NCI-H748 (cell line): ENCODE data around the gene UBASH3B.
"Not testable (repeated sequence)": the region's sequence is repeated elsewhere in the genome, so short reads cannot be mapped to it uniquely, and the experiment has no call there.

Source experiments
- DNase-seq: peaks from one replicate; lab custom pipeline; 2025; ENCODE audit not compliant: unreplicated experiment; lab: John Stamatoyannopoulos, UW

The UBASH3B gene

DNA sequence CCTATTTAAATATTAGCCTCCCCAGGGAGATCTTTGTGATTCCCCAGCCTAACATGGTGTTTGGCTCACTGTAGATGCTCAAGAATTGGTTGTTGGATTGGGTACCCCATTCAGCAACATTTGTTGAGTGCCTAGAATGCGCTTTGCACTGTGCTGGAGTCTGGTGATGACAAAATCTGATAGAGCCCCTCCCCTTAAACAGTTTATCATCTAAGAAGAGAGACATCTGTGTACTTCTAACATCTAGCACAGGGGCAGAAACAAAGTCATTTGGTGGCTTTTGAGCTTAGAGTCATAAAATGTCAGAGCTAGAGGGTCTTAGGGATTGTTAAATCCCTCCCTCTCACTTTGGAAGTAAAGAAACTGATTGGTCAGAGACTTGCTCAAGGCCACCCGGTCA, 73.0 kb downstream of the UBASH3B start:
- DNase-seq, result no peak

DNA sequence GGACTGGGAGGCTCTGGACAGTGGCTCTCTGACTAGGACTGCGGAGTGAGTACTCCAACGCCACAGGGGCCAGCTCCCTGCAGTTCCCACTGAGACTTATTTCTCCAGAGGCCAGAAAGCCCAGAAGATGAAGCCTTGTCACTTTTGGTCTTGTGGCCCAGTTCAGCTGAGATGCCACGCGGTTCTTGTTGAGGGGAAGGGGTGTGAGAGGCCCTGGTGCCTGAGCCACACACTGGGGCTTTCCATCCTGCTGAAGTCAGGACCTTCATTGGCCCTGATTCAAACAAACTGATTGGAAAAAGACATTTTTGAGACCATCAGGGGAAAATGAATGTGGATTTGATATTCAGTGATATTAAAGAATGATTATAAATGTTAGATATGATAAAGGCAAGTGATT, 73.6 kb downstream of the UBASH3B start:
- DNase-seq, result no peak

DNA sequence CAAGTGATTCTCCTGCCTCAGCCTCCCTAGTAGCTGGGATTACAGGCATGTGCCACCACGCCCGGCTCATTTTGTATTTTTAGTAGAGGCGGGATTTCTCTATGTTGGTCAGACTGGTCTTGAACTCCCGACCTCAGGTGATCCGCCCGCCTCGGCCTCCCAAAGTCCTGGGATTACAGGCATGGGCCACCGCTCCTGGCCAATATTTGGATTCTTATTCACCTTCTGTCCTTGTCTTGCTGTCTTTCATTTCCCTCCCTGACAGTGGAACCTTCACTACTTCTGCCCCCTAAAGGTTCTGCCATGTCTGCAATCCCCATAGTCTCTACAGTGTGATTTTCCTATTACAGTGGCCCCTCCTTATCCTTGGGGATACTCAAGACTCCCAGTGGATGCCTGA, 75.2 kb downstream of the UBASH3B start:
- DNase-seq, result not testable (repeated sequence)

DNA sequence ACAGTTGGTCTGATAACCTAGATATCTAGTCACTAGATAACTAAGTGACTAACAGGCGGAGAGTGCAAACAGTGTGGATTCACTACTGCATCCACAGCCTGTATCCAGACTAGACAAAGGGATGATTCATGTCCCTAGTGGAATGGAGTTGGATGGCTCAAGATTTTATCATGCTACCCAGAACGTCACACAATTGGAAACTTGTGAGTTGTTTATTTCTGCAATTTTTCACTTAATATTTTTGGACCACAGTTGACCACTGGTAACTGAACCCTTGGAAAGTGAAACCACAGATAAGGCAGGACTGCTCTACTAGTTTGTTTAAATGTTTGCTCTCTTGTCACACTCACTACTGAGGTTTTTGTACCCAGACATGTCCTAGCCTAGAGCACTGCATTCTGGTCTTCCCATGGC, 76.0 kb downstream of the UBASH3B start:
- DNase-seq, result no peak

DNA sequence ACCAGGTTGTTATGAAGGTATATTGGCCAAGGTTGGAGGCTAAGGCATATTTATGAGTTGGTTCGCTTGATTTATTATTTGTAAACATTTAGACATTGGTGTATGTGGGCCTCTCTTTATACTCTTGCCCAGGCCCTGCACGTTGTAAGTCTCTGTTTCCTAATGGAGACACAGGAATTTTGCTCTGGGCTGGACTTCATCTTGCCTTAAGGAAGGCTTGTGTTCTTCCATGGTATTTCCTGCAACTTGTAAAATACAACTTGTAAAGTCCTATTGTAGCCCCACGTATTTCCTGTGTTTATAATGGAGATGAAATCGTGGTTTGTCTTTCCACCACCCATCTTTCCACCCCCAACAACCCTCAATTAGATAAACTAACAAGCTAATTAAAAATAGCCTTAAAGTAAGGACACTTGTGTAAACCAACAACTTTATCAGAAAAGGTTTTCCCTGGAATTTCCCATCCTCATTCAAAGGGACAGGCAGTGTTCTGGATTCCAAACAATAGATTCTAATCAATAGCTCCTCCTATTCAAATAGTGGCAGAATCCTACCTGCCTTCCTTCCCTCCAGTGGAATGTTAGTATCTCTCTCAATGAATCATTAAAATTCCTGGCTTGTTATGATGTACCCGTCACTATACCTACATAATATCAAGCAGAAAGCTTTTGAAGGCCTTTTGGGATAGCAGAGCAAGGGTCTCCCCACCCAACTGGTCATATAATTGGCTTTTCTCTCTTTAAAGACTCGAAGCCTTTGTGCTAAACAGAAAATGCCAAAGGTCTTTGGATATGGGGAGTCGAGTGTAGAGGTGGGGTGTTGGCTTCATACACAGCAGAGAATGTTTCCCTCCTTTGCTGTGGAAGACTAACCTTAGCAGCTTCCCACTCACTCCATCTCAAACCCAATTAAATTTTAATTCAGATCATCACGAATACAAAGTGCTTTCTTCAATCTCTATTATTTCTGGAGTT, 77.1 kb downstream of the UBASH3B start:
- no peak for DNase-seq

DNA sequence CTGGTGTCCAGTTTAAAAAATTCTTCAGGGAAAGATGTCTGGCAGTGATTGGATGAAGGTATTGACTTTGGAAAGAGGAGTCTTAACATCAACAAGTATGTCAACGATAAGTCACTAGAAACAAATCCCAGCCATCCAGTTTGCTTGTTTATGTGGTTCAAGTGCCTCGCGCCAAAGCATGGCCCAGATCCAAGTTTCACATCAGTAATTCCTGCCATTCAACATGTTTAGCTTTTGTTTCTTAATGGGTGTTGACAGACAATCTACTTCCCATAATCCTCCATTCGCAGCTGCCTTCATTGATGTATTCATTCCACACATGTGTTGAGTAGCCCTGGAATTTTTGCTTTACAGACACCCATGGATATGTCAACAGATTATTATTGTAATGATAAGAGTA, 77.8 kb downstream of the UBASH3B start:
- peak; percentile 62 for DNase-seq

DNA sequence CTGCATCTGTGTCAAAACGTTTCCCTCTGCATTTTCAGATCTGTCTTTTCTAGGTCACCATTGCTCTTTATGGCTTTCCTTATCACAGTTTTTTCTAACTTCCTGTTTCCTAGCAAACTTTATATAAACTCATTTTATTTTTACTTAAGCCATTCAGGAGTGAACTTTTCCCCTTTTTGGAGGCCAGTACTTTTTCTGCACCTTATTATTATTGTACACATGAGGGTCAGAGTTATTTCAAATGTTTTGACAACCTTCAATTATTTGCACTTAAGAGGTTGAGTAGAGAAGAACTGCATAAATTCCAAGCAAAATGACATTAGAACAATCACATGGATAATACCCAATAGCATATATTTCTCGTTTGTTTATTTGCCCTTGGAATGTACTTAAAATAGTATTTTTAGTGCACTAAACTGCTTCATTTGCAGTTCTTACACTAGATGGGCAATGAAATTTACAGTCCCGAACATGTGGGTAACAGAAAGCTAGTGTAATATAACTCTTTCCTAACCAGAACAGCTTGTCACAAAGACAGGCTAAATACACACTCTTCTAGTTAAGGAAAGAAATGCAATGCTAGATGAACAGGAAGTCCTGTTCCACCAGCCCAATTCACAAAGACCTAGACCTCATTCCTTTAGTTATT, 79.5 kb downstream of the UBASH3B start:
- DNase-seq, result no peak

DNA sequence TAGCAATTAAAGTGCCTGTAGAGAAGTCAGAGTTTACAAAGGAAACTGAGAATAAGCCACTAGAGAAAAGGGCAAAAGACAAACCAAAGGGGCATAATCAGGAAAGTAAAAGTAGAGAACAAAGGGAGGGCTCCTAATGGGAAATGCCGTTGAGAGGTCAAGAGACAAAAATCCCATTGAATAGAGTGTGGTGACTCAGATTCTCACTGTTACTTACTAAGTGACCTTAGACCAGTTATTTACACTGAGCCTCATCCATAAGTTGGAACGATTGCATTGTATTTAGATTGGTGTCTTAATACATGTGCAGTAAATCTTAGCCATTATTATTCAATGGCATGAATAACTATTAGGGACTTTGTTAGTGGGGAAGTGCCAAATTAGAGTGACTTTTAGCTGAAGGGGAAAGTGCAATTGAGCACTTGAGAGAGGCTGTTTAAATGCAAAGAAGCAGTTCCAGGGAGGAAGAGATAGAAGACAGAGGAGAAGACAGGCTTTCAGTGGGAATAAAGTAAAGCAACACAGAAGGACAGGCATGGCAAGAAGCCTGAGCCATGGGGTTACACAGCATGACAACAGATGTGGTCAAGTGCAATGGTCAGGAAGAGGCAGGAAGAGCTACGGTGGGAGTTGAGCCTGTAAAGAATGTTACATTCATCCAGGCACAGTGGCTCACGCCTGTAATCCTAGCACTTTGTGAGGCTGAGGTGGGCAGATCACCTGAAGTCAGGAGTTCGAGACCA, 82.6 kb downstream of the UBASH3B start:
- DNase-seq, result no peak

DNA sequence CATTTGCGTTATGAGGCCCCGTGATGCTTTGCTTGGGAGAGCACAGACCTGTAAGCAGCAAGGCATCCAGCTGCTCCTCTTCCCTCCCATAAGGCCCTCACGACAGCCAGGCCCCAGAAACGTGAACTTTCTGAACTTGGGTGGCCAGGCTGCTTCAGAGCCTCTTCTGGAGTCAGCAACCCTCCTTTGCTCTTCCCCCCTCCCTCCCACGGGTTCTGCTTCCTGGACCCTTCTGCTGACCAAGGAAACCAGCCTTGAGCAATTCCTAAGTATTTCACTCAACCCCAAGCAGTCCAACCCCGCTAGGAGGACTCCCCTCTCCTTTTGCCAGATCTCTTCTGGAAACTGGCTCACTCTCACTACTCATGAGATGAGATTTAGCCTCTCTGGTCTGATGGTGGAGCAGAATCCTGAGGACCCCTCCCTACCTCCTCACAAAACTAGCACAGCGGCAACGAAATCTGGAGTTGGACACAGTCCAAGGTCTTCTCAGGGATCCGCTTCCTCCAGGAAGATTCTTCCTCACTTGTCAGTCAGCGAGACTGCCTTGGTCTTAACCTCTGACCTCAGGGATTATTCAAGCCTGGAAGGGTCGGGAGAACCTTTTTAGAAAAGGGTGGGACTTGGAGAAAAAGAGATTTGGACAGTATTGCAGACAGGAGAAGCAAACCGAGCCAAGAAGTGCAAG, 86.2 kb downstream of the UBASH3B start:
- DNase-seq, result no peak

DNA sequence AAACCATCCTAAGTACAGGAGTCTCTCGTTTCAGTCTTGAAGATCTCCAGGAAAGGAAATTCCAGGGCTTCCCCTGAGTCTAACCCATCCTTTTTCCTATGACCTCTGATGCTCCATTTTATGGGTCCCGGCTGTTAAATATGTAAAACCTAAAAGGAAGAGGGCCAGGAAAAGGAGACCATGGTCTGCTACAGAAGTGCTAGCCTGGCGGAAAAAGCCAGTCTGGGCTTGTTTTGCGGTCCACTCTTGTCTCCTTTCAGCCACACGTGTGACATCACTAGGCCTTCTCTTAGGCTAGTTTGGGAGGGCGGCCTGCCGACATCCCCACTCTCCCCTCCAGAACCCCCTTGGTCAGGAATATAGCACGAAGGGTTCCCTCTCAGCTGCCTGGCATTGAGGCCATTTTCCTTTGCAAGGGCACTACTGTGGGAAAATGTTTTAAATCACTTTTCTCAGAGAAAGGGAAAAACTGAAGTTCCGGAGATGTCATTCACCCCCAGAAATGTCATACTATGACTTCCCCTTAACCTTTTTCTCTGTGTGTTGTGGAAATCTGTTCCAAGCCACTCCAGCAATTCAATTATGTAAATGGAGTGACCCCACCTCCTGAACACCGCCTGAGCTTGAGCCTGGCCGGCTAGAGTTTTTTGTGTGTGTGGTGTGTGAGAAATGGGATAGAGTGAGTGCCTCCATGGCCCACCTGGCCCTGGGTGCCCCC, 86.9 kb downstream of the UBASH3B start:
- DNase-seq, result no peak

DNA sequence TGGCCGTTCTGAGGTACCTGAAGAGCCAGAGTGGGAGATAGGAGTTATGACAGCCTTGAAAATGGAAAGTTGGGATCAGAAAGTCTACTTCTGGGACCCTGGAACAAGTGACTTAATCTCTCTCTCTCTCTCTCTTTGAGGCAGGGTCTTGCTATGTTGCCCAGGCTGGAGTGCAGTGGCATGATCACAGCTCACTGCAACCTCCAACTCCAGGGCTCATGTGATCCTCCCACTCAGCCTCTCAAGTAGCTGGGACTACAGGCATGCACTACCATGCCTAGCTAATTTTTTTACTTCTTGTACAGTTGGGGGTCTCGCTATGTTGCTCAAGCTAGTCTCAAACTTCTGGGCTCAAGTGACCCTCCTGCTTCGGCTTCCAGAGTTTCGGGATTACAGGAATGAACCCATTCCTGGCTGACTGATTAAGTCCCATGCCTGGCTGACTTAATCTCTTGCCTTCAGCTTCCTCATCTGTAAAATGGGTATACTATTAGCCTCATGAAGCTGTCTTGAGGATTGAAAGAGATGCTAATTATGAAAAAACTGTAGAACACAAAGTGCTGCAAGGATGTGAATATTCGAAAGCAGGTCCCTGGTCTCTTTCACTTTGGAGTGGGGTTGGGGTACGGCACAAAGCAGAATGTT, 87.7 kb downstream of the UBASH3B start:
- DNase-seq, result no peak

DNA sequence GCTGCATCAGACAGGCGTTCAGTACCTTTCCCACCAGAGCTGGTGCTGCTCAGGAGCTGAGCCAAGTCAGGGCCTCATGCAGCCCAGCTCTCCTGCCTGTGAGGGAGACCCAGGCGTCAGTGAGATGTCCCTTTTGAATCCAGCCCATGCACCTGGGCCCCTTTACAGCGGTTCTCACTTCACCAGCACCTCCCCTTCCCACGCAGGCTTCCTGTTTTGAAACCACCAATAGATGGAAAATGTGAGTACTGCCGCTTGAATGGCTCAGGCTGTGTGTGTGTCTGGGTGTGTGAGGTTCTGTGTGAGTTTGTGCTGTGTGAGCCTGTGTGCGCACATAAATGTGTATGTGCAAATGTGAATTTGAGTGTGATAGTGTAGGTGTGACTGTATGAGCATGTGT, 88.4 kb downstream of the UBASH3B start:
- DNase-seq, result no peak

DNA sequence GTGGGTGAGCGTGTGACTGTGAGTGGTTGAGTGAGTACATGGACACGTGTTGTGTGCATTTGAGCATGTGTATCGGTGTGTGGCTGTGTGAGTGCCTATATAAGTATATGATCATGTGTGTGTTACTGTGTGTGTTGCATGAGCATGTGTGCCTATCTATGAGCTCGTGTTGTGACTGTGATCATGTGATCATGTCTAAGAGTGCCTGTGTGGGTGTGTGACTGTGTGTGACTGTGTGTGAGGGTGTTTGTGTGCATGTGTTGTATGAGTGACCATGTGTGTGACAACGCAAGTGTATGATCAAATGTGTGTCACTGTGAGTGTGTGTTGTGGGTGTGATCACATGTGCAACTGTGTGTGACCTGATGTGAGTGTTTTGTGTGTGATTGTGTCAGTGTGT, 88.8 kb downstream of the UBASH3B start:
- no peak for DNase-seq

DNA sequence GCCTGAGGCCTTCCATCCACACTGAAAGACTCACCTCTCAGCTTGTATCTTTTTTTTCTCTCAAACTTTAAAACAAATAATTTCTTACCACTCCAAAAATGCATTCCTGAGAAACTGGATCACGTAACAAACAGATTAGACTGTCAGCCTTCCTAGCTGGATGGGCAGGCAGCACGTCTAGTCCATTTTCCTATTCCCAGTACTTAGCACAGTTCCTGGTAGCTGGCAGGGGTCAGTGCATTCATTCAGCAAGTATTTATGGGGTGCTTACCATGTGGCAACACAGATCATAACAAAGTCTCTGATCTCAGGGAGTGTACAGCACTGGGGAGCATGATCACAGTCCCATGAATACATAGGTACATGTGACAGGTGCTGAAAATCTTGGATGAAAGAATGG, 89.6 kb downstream of the UBASH3B start:
- DNase-seq, result no peak

DNA sequence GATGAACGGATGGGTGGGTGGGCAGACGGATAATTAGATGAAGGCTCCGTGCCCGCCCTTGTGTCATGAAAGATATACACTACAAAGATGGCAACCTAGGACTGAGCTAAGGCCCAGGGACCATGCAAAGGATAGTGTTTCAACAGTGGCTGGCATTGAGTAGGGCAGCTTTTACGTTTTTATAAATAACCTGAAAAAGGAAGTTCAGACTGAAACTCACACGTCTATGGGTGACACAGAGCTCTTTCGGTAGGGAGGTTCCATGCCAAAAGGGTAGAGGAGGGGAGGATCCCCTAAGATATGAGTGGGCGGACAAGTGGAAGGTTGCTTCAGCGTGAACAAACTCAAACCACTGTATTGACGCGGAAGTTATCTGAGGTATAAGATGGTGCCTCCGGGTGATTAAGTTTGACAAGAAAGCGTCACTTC, 90.5 kb downstream of the UBASH3B start:
- DNase-seq, result no peak

DNA sequence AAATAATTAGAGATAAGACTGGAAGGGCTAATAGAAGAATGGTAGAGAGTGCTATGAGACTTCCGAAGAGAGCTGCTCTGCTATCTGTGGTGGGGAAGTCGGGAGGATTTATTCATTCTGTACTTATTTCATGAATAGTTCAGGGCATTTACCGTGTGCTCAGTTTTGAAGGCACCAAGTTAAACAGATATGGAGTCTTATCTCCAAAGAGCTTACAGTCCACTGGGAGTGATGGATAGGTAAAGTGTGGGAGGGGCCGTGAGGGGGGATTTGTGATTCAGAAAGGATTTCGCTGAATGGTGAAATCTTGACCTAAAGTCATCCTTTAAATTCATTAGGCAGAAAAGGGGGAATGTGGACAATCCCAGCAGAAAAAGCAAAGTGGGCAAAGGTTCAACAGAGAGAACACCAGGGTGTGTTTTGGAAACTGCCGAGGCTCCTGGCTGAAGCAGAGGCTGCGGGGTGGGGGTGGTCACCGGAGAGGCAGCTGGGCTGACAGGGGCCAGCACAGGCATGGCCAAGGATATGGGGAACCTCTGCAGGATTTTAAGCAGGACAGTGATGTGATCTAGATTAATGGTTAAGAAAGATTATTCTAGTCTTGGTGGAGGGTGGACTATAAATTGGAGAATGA, 91.2 kb downstream of the UBASH3B start:
- DNase-seq, result no peak

DNA sequence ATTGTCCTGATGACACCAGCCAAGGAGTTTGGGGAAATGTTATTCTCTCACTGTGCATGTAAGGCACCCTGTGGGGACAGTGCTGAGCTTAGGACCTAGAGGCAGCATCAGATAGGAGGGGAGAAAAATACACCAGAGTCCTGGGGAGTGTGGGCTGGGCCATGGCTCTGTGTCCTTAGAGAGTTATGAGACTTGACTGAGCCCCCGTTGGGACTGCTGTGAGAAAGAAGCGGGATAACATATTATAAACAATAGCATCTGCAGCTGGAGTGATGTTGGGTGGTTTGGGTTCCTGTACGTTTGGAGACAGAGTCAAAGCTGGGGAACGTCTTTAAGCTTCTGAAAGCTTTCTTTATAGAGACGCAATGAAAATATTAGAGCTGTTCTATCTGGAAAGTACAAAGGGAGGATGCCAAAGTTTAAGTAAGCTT, 91.8 kb downstream of the UBASH3B start:
- DNase-seq, result no peak

DNA sequence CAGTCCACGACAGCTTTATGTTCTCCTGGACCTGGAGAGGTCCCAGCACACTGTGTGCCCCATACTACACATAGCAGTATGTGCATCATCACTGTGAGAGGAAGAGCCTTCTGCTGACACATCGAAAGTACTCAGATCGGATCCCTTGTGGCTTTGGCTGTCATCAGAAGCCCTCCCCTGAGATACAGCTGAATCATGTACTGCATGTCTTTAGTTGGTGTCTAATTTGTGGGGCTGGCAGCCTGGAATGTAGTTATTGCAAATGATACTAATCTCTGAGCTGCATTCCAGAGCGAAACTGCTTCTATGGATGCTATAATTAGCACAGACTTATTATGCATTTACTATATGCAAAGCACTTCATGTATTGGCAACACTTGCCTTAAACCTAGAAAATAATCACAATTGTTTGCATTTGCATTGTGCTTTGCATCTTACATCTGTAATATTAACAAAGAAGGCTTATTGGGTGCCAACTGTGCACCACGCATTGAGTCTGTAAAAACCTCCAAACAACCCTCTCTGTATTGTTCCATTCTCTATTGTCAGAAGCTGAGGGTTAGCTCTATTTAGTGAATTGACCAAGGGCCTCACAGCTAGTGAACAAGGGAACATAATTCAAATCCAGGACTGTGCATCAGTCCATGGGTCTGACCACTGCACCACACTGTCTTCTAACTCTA, 93.6 kb downstream of the UBASH3B start:
- DNase-seq, result no peak

DNA sequence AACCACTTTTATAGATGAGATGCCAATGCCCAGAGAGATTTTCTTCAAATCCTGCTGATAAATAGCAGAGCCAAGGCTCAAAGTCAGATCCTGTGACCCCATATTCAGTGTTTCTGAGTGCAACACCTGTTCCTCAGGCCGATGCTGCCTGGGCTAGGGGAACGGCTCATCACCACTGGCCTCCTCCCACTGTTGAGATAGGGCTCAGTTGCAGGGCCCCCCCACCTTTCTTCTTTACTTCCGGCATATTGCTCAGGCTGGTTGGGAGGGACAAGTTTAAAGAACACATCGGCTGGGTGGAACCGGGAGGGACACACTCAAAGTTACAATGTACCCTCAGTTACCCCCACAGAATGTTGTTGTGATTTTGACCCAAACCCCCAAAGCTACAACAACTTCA, 94.5 kb downstream of the UBASH3B start:
- DNase-seq, result no peak
